ENCODE measurements around the gene CYB5A.

GRCh38 chr18:74337155-74337911 lies 45.6 kb upstream of the CYB5A start:
- TF ChIP-seq, protein P1, sequence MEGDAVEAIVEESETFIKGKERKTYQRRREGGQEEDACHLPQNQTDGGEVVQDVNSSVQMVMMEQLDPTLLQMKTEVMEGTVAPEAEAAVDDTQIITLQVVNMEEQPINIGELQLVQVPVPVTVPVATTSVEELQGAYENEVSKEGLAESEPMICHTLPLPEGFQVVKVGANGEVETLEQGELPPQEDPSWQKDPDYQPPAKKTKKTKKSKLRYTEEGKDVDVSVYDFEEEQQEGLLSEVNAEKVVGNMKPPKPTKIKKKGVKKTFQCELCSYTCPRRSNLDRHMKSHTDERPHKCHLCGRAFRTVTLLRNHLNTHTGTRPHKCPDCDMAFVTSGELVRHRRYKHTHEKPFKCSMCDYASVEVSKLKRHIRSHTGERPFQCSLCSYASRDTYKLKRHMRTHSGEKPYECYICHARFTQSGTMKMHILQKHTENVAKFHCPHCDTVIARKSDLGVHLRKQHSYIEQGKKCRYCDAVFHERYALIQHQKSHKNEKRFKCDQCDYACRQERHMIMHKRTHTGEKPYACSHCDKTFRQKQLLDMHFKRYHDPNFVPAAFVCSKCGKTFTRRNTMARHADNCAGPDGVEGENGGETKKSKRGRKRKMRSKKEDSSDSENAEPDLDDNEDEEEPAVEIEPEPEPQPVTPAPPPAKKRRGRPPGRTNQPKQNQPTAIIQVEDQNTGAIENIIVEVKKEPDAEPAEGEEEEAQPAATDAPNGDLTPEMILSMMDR (IDR thresholded peaks at IDR 0.05; ENCODE audit: control extremely low read depth in 1 of 3, insufficient read depth in 1 of 3, low read depth in 1 of 3, low read length in 3 of 3), result no peak
- TF ChIP-seq NANOG (IDR thresholded peaks at IDR 0.05; ENCODE audit: insufficient read depth, low read depth, low read length, poor library complexity, severe bottlenecking) (no peak), EP300 (IDR thresholded peaks at IDR 0.05; ENCODE audit: borderline replicate concordance in 1 of 2, low read depth in 2 of 2, low read length in 2 of 2) (no peak), ZNF274 (IDR thresholded peaks at IDR 0.05; ENCODE audit: borderline replicate concordance, extremely low read depth, low read length) (no peak), JUND (IDR thresholded peaks at IDR 0.05; ENCODE audit: low read length) (no peak), FOSL1 (IDR thresholded peaks at IDR 0.05; ENCODE audit: insufficient read depth, low read depth, low read length) (no peak)

All from H1 (cell line).